ENCODE measurements around the gene INKA2. TPM values are rescaled to one million over a fixed set of nuclear protein-coding genes. Genes with fewer than 3 reads are reported as not detected.

Gene INKA2
- total RNA-seq, 2 donors from 2014 or later = 1.0 TPM; not detected in 1

DNA sequence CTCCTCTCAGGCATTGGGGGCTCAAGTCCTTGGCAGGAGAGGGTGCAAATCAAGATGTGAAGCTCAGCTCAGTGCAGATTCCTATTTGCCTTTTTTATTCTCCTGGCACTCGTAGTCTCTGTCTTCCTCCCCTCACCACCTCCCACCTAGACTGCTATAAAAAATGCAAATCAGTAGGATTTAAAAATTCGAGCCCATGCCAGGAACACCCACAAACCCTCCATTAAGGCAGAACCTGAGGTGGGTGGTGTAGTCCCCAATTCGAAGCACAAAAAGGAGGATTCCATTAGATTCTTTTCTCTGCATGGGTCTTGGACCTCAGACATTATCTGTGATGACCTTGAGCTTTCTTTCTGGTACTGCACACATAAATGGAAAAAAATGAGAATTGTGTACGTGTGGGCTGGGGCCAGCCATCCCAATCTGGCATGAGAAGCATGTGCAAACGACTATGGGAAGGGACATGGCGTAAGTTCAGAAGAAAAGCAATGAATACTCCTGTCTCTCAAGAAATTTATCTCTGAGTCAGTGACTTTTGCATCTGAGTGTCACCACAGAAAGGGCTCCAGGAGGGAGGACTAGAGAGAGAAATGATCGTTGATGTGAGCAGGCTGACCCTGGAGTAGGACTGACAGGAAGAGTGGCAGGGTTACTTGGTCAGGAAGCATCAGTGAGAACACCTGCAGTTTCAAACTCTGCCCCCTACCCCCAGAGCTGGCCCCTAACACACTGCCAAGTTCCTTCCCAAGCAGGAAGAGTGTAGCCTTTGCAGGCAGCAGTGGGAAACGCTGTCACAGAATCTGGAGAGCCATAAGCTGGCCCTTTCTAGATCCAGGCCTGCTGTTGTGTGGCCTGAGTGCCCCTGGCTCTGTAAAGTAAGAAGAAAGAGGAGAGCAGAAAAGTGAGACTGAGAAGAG is 1.7 kb downstream of the INKA2 start:
- no peaks in the 10 kb centered on the region for H3K36me3 ChIP-seq (replicated peaks in 1 of 2; ENCODE audit: insufficient read depth in 1 of 2, low read depth in 2 of 2)
- intact Hi-C loops (cut with DNase I) = no loop called here
- H3K4me1 ChIP-seq = peaks cover 31% of the 10 kb centered on the region
- no peak for DNase-seq
- ATAC-seq = no peak
- H3K27me3 ChIP-seq = no peaks in the 10 kb centered on the region
- H3K9me3 ChIP-seq = no peaks in the 10 kb centered on the region
- no peak overlapping the region for H3K27ac ChIP-seq
- WGBS, 2 donors = 65 to 72% methylated on average over 8 of the region's 8 CpGs
- no peak for TF ChIP-seq POLR2A (IDR thresholded peaks at IDR 0.05)
- no peak for TF ChIP-seq CTCF (IDR thresholded peaks at IDR 0.05)
- no peak overlapping the region for H3K4me3 ChIP-seq

GRCh38 chr1:111736548-111737215 is 2.5 kb downstream of the INKA2 start:
- no peak overlapping the region for H3K4me3 ChIP-seq
- TF ChIP-seq POLR2A (IDR thresholded peaks at IDR 0.05) = no peak
- no peak for TF ChIP-seq CTCF (IDR thresholded peaks at IDR 0.05)
- H3K4me1 ChIP-seq = peaks cover 31% of the 10 kb centered on the region
- no peak overlapping the region for H3K27ac ChIP-seq
- 73 to 77% methylated on average over 4 of the region's 4 CpGs for WGBS, 2 donors
- ATAC-seq (no peak), DNase-seq (no peak)
- intact Hi-C loops (cut with DNase I) = no loop called here
- no peaks in the 10 kb centered on the region for H3K27me3 ChIP-seq
- no peaks in the 10 kb centered on the region for H3K36me3 ChIP-seq (replicated peaks in 1 of 2; ENCODE audit: insufficient read depth in 1 of 2, low read depth in 2 of 2)
- H3K9me3 ChIP-seq = no peaks in the 10 kb centered on the region

GRCh38 chr1:111735858-111736544 is 3.2 kb downstream of the INKA2 start:
- no peak overlapping the region for H3K27ac ChIP-seq
- H3K27me3 ChIP-seq = no peaks in the 10 kb centered on the region
- no peak for ATAC-seq
- intact Hi-C loops (cut with DNase I) = no loop called here
- no peak for TF ChIP-seq POLR2A (IDR thresholded peaks at IDR 0.05)
- TF ChIP-seq CTCF (IDR thresholded peaks at IDR 0.05) = no peak
- no peak for DNase-seq
- no peaks in the 10 kb centered on the region for H3K36me3 ChIP-seq (replicated peaks in 1 of 2; ENCODE audit: insufficient read depth in 1 of 2, low read depth in 2 of 2)
- no peak overlapping the region for H3K4me3 ChIP-seq
- WGBS, 2 donors = 83 to 85% methylated on average over 8 of the region's 8 CpGs
- no peaks in the 10 kb centered on the region for H3K9me3 ChIP-seq
- peaks cover 31% of the 10 kb centered on the region for H3K4me1 ChIP-seq

DNA sequence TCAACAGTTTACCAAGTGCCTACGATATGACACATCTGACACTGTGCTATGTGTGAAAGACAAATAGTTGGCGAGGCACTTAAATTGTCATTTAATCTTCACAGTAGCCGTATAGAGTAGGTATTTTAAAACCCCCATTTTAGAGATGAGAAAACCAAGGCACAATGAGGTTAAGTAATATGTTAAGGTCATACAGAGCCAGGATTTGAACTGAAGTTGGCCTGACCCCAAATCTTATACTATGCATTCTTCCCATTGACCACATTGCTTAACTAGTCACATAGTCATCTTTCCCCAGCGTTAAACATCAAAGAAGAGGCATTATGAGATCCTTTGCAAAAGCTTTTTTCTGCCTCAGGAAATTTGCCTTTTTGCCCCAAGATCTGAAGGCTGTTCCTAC is 3.9 kb downstream of the INKA2 start:
- ATAC-seq (no peak), DNase-seq (no peak)
- no peak overlapping the region for H3K27ac ChIP-seq
- no peaks in the 10 kb centered on the region for H3K36me3 ChIP-seq (replicated peaks in 1 of 2; ENCODE audit: insufficient read depth in 1 of 2, low read depth in 2 of 2)
- H3K9me3 ChIP-seq = no peaks in the 10 kb centered on the region
- TF ChIP-seq POLR2A (IDR thresholded peaks at IDR 0.05) (no peak), CTCF (IDR thresholded peaks at IDR 0.05) (no peak)
- H3K4me1 ChIP-seq = peaks cover 27% of the 10 kb centered on the region
- intact Hi-C loops (cut with DNase I) = no loop called here
- H3K27me3 ChIP-seq = no peaks in the 10 kb centered on the region
- no peak overlapping the region for H3K4me3 ChIP-seq
- WGBS, 2 donors = 84 to 93% methylated on average over 4 of the region's 4 CpGs

Measured in body of pancreas (tissue), 4 donors.